ENCODE data around the gene GMCL2. TPM values are rescaled to one million over a fixed set of nuclear protein-coding genes. Genes with fewer than 3 reads are reported as not detected.

Gene GMCL2
- total and polyA plus RNA-seq, 4 donors, result not detected

DNA sequence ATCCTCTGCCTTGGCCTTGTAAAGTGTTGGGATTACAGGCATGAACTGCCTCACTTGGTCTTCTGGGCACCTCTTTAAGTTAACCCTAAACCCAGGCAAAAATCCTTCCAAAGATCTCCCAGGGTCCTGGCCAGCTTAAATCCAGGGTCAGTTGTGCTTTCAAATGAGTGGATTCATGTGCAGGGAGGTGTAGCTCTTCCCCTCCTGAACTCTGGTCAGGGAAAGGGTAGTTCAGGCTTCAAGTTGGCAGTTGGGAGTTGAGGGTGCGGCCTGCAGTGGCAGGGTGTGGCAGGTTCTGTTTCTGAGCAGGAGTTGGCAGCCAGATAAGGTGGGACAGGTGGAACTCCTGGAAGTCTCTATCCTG, 20.7 kb upstream of the GMCL2 start:
- H3K9ac ChIP-seq (ENCODE audit: insufficient read depth in 1 of 2, low read length in 2 of 2), result no peak overlapping the region
- H3K27ac ChIP-seq (ENCODE audit: low read depth in 1 of 2, low read length in 1 of 2), result peak overlapping the region in 1 of 2 donors; percentile 1
- no peak overlapping the region for H3K4me3 ChIP-seq
- DNase-seq, result no peak
- ATAC-seq (ENCODE audit: insufficient read depth, low FRiP score), result no peak
- no peaks in the 10 kb centered on the region for H3K27me3 ChIP-seq (ENCODE audit: control insufficient read depth in 3 of 3, insufficient read depth in 3 of 3, low read length in 2 of 3)
- WGBS, 2 donors, result 78 to 86% methylated on average over 1 of the region's 1 CpG
- H3K4me1 ChIP-seq (ENCODE audit: control insufficient read depth in 5 of 5, insufficient read depth in 5 of 5, low read length in 5 of 5), result peaks cover 8 to 20% (median 13%) of the 10 kb centered on the region in 5 donors
- TF ChIP-seq, protein P1, sequence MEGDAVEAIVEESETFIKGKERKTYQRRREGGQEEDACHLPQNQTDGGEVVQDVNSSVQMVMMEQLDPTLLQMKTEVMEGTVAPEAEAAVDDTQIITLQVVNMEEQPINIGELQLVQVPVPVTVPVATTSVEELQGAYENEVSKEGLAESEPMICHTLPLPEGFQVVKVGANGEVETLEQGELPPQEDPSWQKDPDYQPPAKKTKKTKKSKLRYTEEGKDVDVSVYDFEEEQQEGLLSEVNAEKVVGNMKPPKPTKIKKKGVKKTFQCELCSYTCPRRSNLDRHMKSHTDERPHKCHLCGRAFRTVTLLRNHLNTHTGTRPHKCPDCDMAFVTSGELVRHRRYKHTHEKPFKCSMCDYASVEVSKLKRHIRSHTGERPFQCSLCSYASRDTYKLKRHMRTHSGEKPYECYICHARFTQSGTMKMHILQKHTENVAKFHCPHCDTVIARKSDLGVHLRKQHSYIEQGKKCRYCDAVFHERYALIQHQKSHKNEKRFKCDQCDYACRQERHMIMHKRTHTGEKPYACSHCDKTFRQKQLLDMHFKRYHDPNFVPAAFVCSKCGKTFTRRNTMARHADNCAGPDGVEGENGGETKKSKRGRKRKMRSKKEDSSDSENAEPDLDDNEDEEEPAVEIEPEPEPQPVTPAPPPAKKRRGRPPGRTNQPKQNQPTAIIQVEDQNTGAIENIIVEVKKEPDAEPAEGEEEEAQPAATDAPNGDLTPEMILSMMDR (IDR thresholded peaks at IDR 0.05; ENCODE audit: control extremely low read depth, extremely low read depth), result no peak
- H3K9me3 ChIP-seq (ENCODE audit: control insufficient read depth in 4 of 4, insufficient read depth in 3 of 4, low read length in 3 of 4), result no peaks in the 10 kb centered on the region
- peaks cover 16 to 58% (median 54%) of the 10 kb centered on the region in 4 donors for H3K36me3 ChIP-seq (ENCODE audit: control insufficient read depth in 4 of 4, insufficient read depth in 4 of 4, low read length in 4 of 4)

DNA sequence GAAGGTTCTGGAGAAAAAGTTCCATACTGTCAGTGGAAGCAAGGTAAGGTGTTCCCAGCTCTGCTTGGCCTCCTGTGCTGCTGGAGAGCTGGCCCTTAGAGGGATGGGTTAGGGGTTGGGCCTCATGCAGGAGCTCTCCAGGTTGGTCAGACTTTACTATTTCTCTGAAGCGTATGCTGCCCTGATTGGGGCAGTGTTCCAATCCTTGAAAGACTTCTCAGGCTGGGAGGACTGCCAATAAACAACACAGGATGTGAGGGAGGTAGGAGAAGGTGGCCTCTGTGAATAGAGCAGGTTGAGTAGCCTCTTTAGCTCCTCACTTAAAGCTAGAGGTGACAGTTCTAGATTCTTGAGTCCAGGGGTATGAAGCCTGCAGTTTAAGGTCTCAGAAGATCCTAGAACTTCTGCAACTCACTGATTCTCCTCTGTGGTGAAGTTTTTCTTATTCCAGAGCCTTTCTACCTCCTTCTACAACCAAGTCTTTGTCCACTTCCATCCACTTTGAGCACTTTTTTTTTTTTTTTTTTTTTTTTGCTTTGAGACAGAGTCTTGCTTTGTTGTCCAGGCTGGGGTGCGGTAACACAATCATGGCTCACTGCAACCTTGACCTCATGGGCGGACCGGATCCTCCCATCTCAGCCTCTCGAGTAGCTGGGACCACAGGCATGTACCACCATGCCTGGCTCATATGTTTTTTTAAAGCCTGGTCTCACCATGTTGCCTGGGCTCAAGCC, 20.2 kb upstream of the GMCL2 start:
- ATAC-seq (ENCODE audit: insufficient read depth, low FRiP score) (no peak), DNase-seq (peak in 1 of 3 donors; percentile 37)
- Histone ChIP-seq H3K9me3 (ENCODE audit: control insufficient read depth in 4 of 4, insufficient read depth in 3 of 4, low read length in 3 of 4) (no peaks in the 10 kb centered on the region), H3K27me3 (ENCODE audit: control insufficient read depth in 3 of 3, insufficient read depth in 3 of 3, low read length in 2 of 3) (no peaks in the 10 kb centered on the region), H3K4me3 (no peak overlapping the region), H3K9ac (ENCODE audit: insufficient read depth in 1 of 2, low read length in 2 of 2) (no peak overlapping the region), H3K4me1 (ENCODE audit: control insufficient read depth in 5 of 5, insufficient read depth in 5 of 5, low read length in 5 of 5) (peaks cover 8 to 20% (median 13%) of the 10 kb centered on the region in 5 donors), H3K36me3 (ENCODE audit: control insufficient read depth in 4 of 4, insufficient read depth in 4 of 4, low read length in 4 of 4) (peaks cover 16 to 56% (median 49%) of the 10 kb centered on the region in 4 donors), H3K27ac (ENCODE audit: low read depth in 1 of 2, low read length in 1 of 2) (peak overlapping the region in 1 of 2 donors; percentile 1)
- TF ChIP-seq, protein P1 (IDR thresholded peaks at IDR 0.05; ENCODE audit: control extremely low read depth, extremely low read depth), result no peak
- 74 to 87% methylated on average over 5 of the region's 5 CpGs for WGBS, 2 donors

DNA sequence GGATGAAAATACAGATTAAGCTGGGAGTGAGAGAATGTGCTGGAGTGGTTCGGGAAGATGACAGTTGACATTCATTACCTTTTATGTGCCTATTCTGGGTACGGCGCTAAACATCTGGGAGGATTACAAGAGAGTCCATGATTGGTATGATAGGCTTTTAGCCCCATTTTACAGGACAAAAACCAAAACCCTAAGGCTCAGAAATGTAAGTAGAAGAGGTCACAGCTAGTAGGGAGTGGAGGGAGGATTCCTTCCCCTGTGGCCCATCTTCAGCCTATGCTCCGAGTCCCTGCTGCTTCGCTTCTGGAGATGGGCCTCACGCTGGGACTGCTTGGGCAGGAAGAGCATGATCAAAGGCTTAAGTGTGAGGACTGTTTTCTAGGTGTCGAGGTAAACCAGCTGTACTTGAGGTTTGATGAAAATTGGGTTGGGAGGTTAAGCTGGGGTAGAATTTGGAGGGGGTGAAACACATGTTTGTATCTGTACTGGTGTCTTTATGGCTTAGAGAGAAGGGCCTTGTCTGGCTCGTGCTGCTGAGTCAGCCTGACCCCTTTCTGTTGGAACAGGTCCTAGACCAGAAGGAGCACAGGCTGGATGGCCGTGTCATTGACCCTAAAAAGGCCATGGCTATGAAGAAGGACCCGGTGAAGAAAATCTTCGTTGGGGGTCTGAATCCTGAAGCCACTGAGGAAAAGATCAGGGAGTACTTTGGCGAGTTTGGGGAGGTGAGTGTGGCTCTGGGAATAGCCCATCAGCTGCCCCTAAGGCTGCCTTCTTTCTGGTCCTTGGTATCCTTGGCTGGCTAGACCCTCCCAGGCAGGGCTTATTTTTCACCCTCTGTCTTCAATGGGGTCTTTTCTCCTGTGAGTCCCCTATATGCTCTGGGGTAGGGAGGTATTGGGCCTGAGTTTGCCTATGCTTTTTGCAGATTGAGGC, 19.3 kb upstream of the GMCL2 start:
- ATAC-seq (ENCODE audit: insufficient read depth, low FRiP score) (no peak), DNase-seq (no peak)
- peak overlapping the region in 1 of 2 donors; percentile 82 for H3K9ac ChIP-seq (ENCODE audit: insufficient read depth in 1 of 2, low read length in 2 of 2)
- H3K36me3 ChIP-seq (ENCODE audit: control insufficient read depth in 4 of 4, insufficient read depth in 4 of 4, low read length in 4 of 4), result peaks cover 16 to 47% (median 41%) of the 10 kb centered on the region in 4 donors
- TF ChIP-seq, protein P1 (IDR thresholded peaks at IDR 0.05; ENCODE audit: control extremely low read depth, extremely low read depth), result no peak
- no peaks in the 10 kb centered on the region for H3K9me3 ChIP-seq (ENCODE audit: control insufficient read depth in 4 of 4, insufficient read depth in 3 of 4, low read length in 3 of 4)
- H3K4me1 ChIP-seq (ENCODE audit: control insufficient read depth in 5 of 5, insufficient read depth in 5 of 5, low read length in 5 of 5), result peaks cover 8 to 20% (median 13%) of the 10 kb centered on the region in 5 donors
- no peak overlapping the region for H3K27ac ChIP-seq (ENCODE audit: low read depth in 1 of 2, low read length in 1 of 2)
- WGBS, 2 donors, result 59 to 67% methylated on average over 12 of the region's 12 CpGs
- H3K27me3 ChIP-seq (ENCODE audit: control insufficient read depth in 3 of 3, insufficient read depth in 3 of 3, low read length in 2 of 3), result no peaks in the 10 kb centered on the region
- H3K4me3 ChIP-seq, result peak overlapping the region; percentile 82

Data from lung (tissue), 12 donors.